HG03558 (cell line): Measurements from ENCODE around the gene CTDSPL.
A peak's percentile ranks its signal among the peaks of the same experiment; 100 is the strongest.

Source experiments
- ATAC-seq: cut with Tn5 transposase; IDR thresholded peaks from one replicate; pipeline ENCODE4 v1.9.1; 2021; ENCODE audit warnings: moderate number of reproducible peaks; ENCODE audit not compliant: unreplicated experiment; ENCODE audit errors: extremely low read depth

The CTDSPL gene

GRCh38 chr3:37995652-37996641, 134.3 kb downstream of the CTDSPL start:
- no peak for ATAC-seq

- ATAC-seq: peak; percentile 37
These were observed 135.2 kb downstream of the CTDSPL start for GRCh38 chr3:37996785-37997301.

DNA sequence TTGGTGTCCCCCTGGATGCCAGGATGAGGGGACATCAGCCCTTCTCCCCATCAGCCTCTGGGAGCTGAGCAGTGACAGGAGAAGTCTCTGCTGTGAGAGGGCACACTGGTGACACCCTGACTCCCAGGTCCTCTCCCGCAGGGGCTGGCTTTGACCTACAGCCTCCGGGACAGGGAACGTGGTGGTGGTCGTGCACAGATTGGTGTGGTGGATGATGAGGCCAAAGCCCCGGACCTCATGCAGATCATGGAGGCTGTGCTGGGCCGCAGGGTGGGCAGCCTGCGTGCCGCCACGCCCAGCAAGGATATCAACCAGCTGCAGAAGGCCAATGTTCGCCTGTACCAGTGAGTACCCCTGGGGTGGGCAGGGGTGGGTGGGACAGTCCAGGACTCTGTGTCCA, 135.7 kb downstream of the CTDSPL start:
- no peak for ATAC-seq

DNA sequence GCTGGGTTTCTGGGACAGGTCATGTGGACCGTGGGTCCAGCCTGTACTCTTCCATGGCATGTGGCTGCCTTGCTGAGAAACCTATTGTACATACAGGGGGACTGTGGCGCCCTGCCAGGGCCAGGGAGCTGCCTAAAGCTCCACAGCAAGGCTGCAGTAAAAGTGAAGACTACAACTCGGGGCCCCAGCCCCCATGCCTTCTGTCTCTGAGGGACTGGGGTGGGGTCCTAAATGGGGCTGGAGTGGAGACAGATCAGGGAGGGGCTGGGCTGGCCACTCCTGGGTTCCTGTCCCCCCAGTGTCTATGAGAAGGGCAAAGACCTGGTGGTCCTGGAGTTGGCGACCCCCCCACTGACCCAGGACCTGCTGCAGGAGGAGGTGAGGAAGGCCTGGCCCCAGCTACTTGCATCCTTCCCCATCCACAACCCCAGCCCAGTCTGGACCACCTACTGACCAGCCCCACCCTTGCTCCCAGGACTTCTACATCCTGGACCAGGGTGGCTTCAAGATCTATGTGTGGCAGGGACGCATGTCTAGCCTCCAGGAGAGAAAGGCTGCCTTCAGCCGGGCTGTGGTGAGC, 136.2 kb downstream of the CTDSPL start:
- no peak for ATAC-seq

DNA sequence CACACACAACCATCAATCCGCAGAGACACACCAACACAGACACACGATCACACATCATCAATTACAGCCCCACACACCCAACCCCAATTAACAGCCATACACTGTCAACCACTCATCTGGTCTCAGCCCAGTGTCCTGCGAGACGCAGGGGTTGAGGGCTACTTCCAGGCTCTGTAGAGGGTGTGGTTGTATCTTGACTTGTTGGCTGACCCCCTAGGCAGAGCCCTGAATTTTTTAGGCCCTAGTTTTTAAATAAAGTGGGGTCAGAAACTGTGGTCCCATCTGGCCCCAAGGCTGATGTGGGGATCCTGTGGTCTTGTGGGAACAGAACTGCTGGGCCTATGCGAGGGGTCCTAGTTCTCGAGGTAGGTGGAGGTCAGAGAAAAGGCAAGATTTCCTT, 138.2 kb downstream of the CTDSPL start:
- no peak for ATAC-seq

GRCh38 chr3:38000242-38000916, 138.7 kb downstream of the CTDSPL start:
- no peak for ATAC-seq

DNA sequence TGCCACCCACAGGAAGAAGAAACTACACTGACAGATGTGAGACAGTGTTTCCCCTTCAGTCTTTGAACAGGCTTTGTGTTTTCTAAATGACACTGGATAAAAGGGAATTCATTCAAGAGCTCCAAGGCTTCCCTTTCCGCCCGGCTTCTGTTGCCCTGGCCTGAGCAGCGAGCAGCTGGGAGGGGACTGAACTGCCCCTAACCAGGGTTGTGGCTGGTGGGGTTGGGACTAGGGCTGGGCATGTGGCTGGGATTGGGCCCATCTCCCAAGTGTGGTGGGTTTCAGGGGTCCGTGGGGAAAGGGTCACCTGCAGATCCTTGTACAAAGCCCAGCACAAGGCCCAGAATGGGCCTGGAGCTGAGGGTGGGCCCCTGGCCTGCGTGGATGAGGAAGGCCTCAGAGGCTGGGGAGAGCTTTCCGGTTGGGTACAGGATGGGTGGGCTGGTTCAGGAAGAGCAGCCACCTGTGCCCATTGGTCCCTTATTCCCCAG, 139.3 kb downstream of the CTDSPL start:
- no peak for ATAC-seq

DNA sequence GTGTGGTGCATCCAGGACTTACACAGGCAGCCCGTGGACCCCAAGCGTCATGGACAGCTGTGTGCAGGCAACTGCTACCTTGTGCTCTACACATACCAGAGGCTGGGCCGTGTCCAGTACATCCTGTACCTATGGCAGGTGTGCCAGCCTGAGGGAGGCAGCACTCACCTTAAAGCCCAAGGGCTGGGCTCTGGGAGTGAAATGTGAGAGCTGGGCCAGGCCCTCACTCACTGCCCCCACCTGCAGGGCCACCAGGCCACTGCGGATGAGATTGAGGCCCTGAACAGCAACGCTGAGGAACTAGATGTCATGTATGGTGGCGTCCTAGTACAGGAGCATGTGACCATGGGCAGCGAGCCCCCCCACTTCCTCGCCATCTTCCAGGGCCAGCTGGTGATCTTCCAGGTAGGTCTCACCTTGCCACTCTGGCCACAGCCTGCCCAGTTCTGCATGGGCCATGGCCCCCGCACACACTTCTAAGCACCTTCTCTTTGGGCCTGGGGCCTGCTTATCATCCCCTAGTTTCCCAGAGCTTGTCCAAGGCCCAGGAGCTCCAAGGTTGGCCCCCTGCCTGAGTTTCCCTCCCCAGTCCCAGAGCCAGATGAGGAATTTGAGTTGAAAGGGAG, 139.9 kb downstream of the CTDSPL start:
- ATAC-seq: no peak

DNA sequence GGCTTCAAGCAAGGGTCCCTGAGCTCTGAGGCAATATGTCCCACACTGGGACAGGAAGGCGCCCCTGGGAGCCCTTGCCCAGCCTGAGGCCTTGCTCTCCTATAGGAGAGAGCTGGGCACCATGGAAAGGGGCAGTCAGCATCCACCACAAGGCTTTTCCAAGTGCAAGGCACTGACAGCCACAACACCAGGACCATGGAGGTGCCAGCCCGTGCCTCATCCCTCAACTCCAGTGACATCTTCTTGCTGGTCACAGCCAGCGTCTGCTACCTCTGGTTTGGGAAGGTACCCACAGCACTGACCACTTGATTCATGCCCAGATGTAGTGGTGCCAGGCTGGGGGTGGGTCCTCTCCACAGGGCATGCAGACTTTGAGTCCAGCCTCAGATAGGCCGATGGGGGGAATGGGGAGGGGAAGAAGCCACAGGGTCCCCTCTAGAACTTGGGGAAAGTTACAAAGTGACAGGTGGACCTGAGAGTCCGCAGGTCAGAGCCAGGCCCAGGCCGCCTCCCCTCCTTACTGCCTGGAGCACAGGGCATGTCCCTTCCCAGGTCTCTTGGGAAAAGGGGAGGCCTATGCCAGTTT, 140.7 kb downstream of the CTDSPL start:
- no peak for ATAC-seq

DNA sequence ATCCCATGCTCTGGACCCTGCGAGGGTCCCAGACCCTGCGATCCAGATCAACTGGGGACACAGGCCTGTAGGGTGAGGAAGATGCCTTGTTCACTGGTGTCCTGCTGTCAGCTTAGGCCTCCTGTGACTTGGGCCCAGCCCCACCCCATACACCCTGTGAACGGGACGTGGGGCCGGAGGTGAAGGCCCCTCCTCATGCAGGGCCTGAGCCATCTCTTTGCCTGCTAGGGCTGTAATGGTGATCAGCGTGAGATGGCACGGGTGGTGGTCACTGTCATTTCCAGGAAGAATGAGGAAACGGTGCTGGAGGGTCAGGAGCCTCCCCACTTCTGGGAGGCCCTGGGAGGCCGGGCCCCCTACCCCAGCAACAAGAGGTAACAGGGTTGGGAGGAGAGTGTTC, 141.3 kb downstream of the CTDSPL start:
- ATAC-seq: no peak

GRCh38 chr3:38003371-38003816, 141.7 kb downstream of the CTDSPL start:
- ATAC-seq: no peak

- no peak for ATAC-seq
These were observed 142.2 kb downstream of the CTDSPL start for GRCh38 chr3:38003817-38004414.

DNA sequence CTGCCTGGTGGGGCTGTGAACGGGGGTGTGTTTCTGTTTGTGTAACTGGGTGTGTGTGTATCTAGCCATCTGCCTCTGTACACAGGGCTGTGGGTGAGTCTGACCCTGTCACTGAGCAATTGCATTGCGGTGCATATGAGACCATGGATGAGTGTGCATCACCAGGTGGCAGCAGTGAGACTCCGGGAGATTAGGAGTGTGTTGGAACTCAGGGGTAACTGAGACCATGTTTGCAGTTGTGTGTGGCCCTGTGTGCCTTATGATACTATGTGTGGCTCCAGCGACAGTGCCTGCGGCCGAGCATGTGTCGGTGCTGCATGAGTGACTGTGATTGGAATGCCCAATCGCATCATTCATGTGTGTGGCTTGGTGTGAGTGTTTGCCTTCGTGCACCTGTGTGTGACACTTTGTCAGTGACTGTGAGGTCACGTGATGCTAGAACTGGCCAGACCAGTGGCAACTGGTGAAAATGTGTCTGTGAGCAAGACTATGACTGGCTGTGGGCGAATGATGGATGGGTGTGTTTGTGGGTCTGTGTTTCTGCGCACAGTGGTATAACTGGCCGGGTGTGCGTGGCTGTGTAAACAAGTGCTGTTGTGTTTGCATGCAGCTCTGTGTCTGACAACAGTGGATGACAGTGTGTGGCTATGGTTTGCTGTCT, 142.9 kb downstream of the CTDSPL start:
- peak; percentile 36 for ATAC-seq

DNA sequence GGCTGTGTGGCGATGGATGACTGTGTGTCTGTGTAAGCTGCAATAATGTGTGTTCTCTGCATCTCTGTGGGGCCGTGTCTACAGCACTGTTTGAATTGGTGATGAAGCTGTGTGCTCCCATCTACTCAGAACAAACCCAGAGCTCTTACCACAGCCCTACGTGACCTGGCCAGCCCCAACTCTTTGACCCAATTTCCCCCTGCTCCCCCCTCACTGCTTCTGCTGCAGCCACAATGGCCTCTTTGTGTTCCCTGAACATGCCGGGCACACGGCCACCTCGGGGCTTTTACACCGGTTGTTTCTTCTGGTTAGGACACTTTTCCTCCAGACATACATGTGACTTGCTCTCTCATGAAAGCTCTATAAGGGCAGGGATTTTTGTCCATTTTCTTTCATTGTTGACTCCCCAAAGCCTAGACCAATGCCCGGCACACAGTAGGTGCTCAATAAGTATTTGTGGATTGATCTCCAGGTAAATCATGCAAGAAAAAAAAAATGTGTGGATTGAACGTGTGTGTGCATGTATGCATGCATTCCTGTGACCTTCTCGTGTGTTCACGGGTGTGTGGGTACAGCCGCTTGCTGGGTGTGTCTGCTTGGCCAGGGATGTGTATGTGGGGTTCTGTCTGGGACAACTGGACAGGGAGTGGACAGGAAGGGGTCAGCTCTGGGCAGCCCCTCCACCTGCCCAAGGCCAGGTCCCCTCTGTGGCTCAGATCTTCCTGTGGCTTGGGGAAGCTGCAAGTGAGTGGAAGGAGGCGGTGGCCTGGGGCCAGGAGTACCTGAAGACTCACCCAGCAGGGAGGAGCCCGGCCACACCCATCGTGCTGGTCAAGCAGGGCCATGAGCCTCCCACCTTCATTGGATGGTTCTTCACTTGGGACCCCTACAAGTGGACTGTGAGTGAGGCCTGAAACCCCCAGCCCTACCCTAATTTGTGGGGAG, 143.7 kb downstream of the CTDSPL start:
- ATAC-seq: no peak

DNA sequence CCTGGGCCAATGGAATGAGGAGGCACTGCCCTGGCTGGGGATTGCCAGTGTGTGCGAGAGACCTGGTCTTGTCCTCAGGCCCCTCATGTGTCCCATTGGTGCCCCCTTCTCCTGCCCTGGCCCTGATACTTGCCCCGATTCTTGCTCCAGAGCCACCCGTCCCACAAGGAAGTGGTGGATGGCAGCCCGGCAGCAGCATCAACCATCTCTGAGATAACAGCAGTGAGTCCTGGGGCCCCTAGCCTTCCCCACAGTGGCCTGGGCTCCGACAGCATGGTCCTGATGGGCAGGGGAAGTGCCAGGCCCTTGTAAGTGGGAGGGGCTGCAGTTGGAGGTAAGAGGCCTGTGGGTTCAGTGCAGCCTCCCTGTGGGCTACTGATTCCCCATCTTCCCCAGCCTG, 144.4 kb downstream of the CTDSPL start:
- no peak for ATAC-seq

DNA sequence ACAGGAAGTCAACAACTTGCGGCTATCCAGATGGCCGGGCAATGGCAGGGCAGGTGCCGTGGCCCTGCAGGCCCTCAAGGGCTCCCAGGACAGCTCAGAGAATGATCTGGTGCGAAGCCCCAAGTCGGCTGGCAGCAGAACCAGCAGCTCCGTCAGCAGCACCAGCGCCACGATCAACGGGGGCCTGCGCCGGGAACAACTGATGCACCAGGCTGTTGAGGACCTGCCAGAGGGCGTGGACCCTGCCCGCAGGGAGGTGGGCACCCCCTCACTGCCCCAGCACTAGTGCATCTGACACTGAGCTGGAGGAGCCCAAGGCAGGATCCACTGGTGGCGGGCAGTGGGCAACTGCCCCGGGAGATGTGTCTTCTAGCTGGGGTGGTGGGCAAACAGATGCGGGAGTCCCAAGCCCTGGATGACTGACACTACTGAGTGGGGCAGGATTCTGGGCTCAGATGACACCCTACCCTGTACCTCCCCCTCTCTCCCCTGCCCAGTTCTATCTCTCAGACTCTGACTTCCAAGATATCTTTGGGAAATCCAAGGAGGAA, 144.8 kb downstream of the CTDSPL start:
- ATAC-seq: no peak

GRCh38 chr3:38007754-38008090, 146.0 kb downstream of the CTDSPL start:
- ATAC-seq: no peak
